ES-I3 (cell line): ENCODE measurements around the gene PCSK6.

ENCODE experiments used
- H3K36me3 ChIP-seq: 2 replicates; pipeline ENCODE4 v1.6.1; 2013; ENCODE audit warnings: mild to moderate bottlenecking, low read length, control low read depth, moderate library complexity; ENCODE audit not compliant: insufficient read depth
- H3K4me1 ChIP-seq: 2 replicates; pipeline ENCODE4 v1.6.1; 2013; ENCODE audit warnings: mild to moderate bottlenecking, control low read depth, low read length; ENCODE audit not compliant: insufficient read depth
- H3K9ac ChIP-seq: 2 replicates; pipeline ENCODE4 v1.6.1; 2013; ENCODE audit warnings: low read depth, mild to moderate bottlenecking, low read length, moderate library complexity
- H3K9me3 ChIP-seq: 2 replicates; pipeline ENCODE4 v1.6.1; 2013; ENCODE audit warnings: mild to moderate bottlenecking, low read length, moderate library complexity; ENCODE audit not compliant: control insufficient read depth, insufficient read depth

PCSK6 gene

GRCh38 chr15:101498076-101498716, 8.7 kb upstream of the PCSK6 start:
- Histone ChIP-seq H3K36me3 (no peaks in the 10 kb centered on the region), H3K9me3 (no peaks in the 10 kb centered on the region), H3K4me1 (no peaks in the 10 kb centered on the region; the same call in 1 of the 2 replicates), H3K9ac (no peak overlapping the region)

GRCh38 chr15:101497484-101498034, 8.1 kb upstream of the PCSK6 start:
- Histone ChIP-seq H3K9me3 (no peaks in the 10 kb centered on the region), H3K9ac (no peak overlapping the region), H3K36me3 (no peaks in the 10 kb centered on the region), H3K4me1 (no peaks in the 10 kb centered on the region; the same call in 1 of the 2 replicates)

- Histone ChIP-seq H3K36me3 (no peaks in the 10 kb centered on the region), H3K4me1 (no peaks in the 10 kb centered on the region; the same call in 1 of the 2 replicates), H3K9me3 (no peaks in the 10 kb centered on the region), H3K9ac (no peak overlapping the region)
Measured at GRCh38 chr15:101497017-101497416, 7.5 kb upstream of the PCSK6 start.

GRCh38 chr15:101496198-101496986, 6.9 kb upstream of the PCSK6 start:
- Histone ChIP-seq H3K36me3 (no peaks in the 10 kb centered on the region), H3K4me1 (no peaks in the 10 kb centered on the region; the same call in 1 of the 2 replicates), H3K9ac (no peak overlapping the region), H3K9me3 (no peaks in the 10 kb centered on the region)

GRCh38 chr15:101495334-101496197, 6.1 kb upstream of the PCSK6 start:
- H3K4me1 ChIP-seq = no peaks in the 10 kb centered on the region; the same call in 1 of the 2 replicates
- H3K9me3 ChIP-seq = no peaks in the 10 kb centered on the region
- H3K9ac ChIP-seq = no peak overlapping the region
- no peaks in the 10 kb centered on the region for H3K36me3 ChIP-seq

- no peaks in the 10 kb centered on the region for H3K36me3 ChIP-seq
- H3K9me3 ChIP-seq = no peaks in the 10 kb centered on the region
- no peaks in the 10 kb centered on the region; the same call in 1 of the 2 replicates for H3K4me1 ChIP-seq
- H3K9ac ChIP-seq = no peak overlapping the region
Measured at GRCh38 chr15:101494251-101494796, 4.8 kb upstream of the PCSK6 start.

- H3K9ac ChIP-seq = no peak overlapping the region
- no peaks in the 10 kb centered on the region; the same call in 1 of the 2 replicates for H3K4me1 ChIP-seq
- H3K9me3 ChIP-seq = no peaks in the 10 kb centered on the region
- H3K36me3 ChIP-seq = no peaks in the 10 kb centered on the region
Measured at GRCh38 chr15:101492766-101493692, 3.5 kb upstream of the PCSK6 start.

- no peaks in the 10 kb centered on the region; the same call in 1 of the 2 replicates for H3K4me1 ChIP-seq
- H3K9ac ChIP-seq = no peak overlapping the region
- H3K36me3 ChIP-seq = no peaks in the 10 kb centered on the region
- no peaks in the 10 kb centered on the region for H3K9me3 ChIP-seq
Measured at GRCh38 chr15:101491734-101492640, 2.5 kb upstream of the PCSK6 start.

- no peaks in the 10 kb centered on the region for H3K9me3 ChIP-seq
- H3K9ac ChIP-seq = no peak overlapping the region
- H3K4me1 ChIP-seq = no peaks in the 10 kb centered on the region; the same call in 1 of the 2 replicates
- H3K36me3 ChIP-seq = no peaks in the 10 kb centered on the region
Measured at GRCh38 chr15:101490922-101491733, 1.6 kb upstream of the PCSK6 start.

- Histone ChIP-seq H3K9me3 (no peaks in the 10 kb centered on the region), H3K4me1 (no peaks in the 10 kb centered on the region), H3K36me3 (no peaks in the 10 kb centered on the region), H3K9ac (no peak overlapping the region)
Measured at GRCh38 chr15:101490408-101490891, 943 bp upstream of the PCSK6 start.

- Histone ChIP-seq H3K9ac (peak overlapping the region; percentile 39; the same call in 1 of the 2 replicates), H3K36me3 (no peaks in the 10 kb centered on the region), H3K4me1 (no peaks in the 10 kb centered on the region), H3K9me3 (no peaks in the 10 kb centered on the region)
Measured at GRCh38 chr15:101489237-101489598, 289 bp downstream of the PCSK6 start.
